SK-N-SH (cell line): Measurements from ENCODE around the gene PIK3CA. TPM values are rescaled to one million over a fixed set of nuclear protein-coding genes. Genes with fewer than 3 reads are reported as not detected.
A peak's percentile ranks its signal among the peaks of the same experiment; 100 is the strongest.

Source experiments
- CTCF ChIA-PET: fragments of 300-600, 350-600 bp; formaldehyde crosslinking; extraction: SDS; loops from one replicate; lab custom pipeline; 2021; lab: Yijun Ruan, JAX
- POLR2A ChIA-PET: fragments of 350-600 bp; sonication (Branson Sonifier 250); formaldehyde crosslinking; extraction: SDS; loops from one replicate; lab custom pipeline; 2020; ENCODE audit warnings: antibody characterized with exemption, inconsistent platforms; lab: Yijun Ruan, JAX
- DNase-seq: peaks from one replicate; pipeline ENCODE4 v3.0.0; 2012
- H2AFZ ChIP-seq: fragments of 200-600 bp; sonication (generic); 2 replicates; pipeline ENCODE4 v1.8.1; 2016; ENCODE audit warnings: antibody characterized with exemption, mild to moderate bottlenecking, low read depth
- H3F3A ChIP-seq: fragments of 200-600 bp; sonication (generic); replicated peaks from 2 replicates; pipeline ENCODE3; 2016; ENCODE audit warnings: antibody characterized with exemption, mild to moderate bottlenecking; ENCODE audit not compliant: insufficient read depth
- H3K27ac ChIP-seq, 2 experiments: fragments of 200-500 bp in 1 of 2; fragments of 200-600 bp in 1 of 2; sonication (Bioruptor generic) in 1 of 2; sonication (generic), shearing (Covaris generic) in 1 of 2; 2 replicates each; pipeline versions ENCODE4 v1.5.1 to v1.6.1; 2014 to 2016; ENCODE audit warnings: low read depth in 2 of 2, inconsistent platforms in 1 of 2, low read length in 1 of 2, mild to moderate bottlenecking in 1 of 2, mixed read lengths in 1 of 2
- H3K27me3 ChIP-seq: fragments of 200-600 bp; sonication (generic), shearing (Covaris generic); 2 replicates; pipeline ENCODE4 v1.6.1; 2016; ENCODE audit warnings: mixed run types; ENCODE audit not compliant: insufficient read depth
- H3K36me3 ChIP-seq, 2 experiments: fragments of 200-500 bp in 1 of 2; fragments of 200-600 bp in 1 of 2; sonication (Bioruptor generic) in 1 of 2; sonication (generic) in 1 of 2; replicated peaks in 1 of 2; 2 replicates each; pipeline versions ENCODE3 to v1.5.1; 2014 to 2016; ENCODE audit warnings: low read length in 1 of 2, mild to moderate bottlenecking in 1 of 2; ENCODE audit not compliant: insufficient read depth in 2 of 2, control insufficient read depth in 1 of 2
- H3K4me1 ChIP-seq, 2 experiments: fragments of 200-500 bp in 1 of 2; fragments of 200-600 bp in 1 of 2; sonication (Bioruptor generic) in 1 of 2; sonication (generic), shearing (Covaris generic) in 1 of 2; 2 replicates each; pipeline versions ENCODE4 v1.5.1 to v1.6.1; 2014 to 2016; ENCODE audit warnings: low read depth in 1 of 2, low read length in 1 of 2, mixed run types in 1 of 2; ENCODE audit not compliant: insufficient read depth in 2 of 2, control insufficient read depth in 1 of 2
- H3K4me2 ChIP-seq: fragments of 200-600 bp; sonication (generic), shearing (Covaris generic); 2 replicates; pipeline ENCODE4 v1.6.1; 2017; ENCODE audit warnings: mixed run types
- H3K4me3 ChIP-seq, 2 experiments: fragments of 200-500 bp in 1 of 2; fragments of 200-600 bp in 1 of 2; sonication (Bioruptor generic) in 1 of 2; sonication (generic), shearing (Covaris generic) in 1 of 2; 2 replicates each; pipeline versions ENCODE4 v1.5.1 to v1.8.1; 2014 to 2016; ENCODE audit warnings: low read depth in 2 of 2, inconsistent platforms in 1 of 2, low read length in 1 of 2, mild to moderate bottlenecking in 1 of 2, mixed read lengths in 1 of 2, moderate library complexity in 1 of 2
- H3K79me2 ChIP-seq: fragments of 200-600 bp; sonication (generic); 2 replicates; pipeline ENCODE4 v1.8.1; 2017; ENCODE audit warnings: mild to moderate bottlenecking; ENCODE audit not compliant: insufficient read depth
- H3K9ac ChIP-seq: fragments of 200-600 bp; sonication (generic); 2 replicates; pipeline ENCODE4 v1.6.1; 2017; ENCODE audit warnings: mixed run types
- H3K9me2 ChIP-seq: fragments of 200-600 bp; sonication (generic); 2 replicates; pipeline ENCODE4 v1.6.1; 2017; ENCODE audit warnings: mixed run types
- H3K9me3 ChIP-seq: fragments of 200-600 bp; sonication (generic); 2 replicates; pipeline ENCODE4 v1.6.1; 2017; ENCODE audit warnings: mixed run types, mild to moderate bottlenecking, moderate library complexity
- H4K20me1 ChIP-seq: fragments of 200-600 bp; sonication (generic); 2 replicates; pipeline ENCODE4 v1.6.1; 2017; ENCODE audit warnings: mild to moderate bottlenecking, mixed run types; ENCODE audit not compliant: insufficient read depth
- ELF1 ChIP-seq: IDR thresholded peaks from 2 replicates; pipeline ENCODE4 v1.4.0; 2012
- EZH2phosphoT487 ChIP-seq: fragments of 200-600 bp; sonication (generic); IDR thresholded peaks from 2 replicates; pipeline ENCODE4 v1.6.1; 2017; ENCODE audit warnings: low read depth, mixed run types, mild to moderate bottlenecking, antibody characterized with exemption, moderate library complexity, borderline replicate concordance
- FOSL2 ChIP-seq: IDR thresholded peaks from 2 replicates; pipeline ENCODE4 v1.4.0; 2012; ENCODE audit warnings: low read depth, mild to moderate bottlenecking, moderate library complexity, borderline replicate concordance
- FOXM1 ChIP-seq: IDR thresholded peaks from 2 replicates; pipeline ENCODE4 v1.4.0; 2012; ENCODE audit warnings: low read depth, mild to moderate bottlenecking
- JUND ChIP-seq: IDR thresholded peaks from 2 replicates; pipeline ENCODE4 v1.4.0; 2012
- MEF2A ChIP-seq: IDR thresholded peaks from 2 replicates; pipeline ENCODE4 v1.4.0; 2012; ENCODE audit warnings: low read depth, borderline replicate concordance
- MXI1 ChIP-seq: IDR thresholded peaks from 2 replicates; pipeline ENCODE4 v1.6.1; 2012; ENCODE audit warnings: mild to moderate bottlenecking, low read depth, low read length, improper control_type of control experiment
- NRF1 ChIP-seq: IDR thresholded peaks from 2 replicates; pipeline ENCODE4 v1.6.1; 2012; ENCODE audit warnings: low read depth, mild to moderate bottlenecking, low read length
- RCOR1 ChIP-seq: fragments of 150-350 bp; IDR thresholded peaks from 2 replicates; pipeline ENCODE4 v1.6.1; 2017; ENCODE audit warnings: antibody characterized with exemption, low read length
- RXRA ChIP-seq: IDR thresholded peaks from 2 replicates; pipeline ENCODE4 v1.4.0; 2012; ENCODE audit warnings: low read depth, mild to moderate bottlenecking, borderline replicate concordance
- SIN3A ChIP-seq: IDR thresholded peaks from 2 replicates; pipeline ENCODE4 v1.6.1; 2012; ENCODE audit warnings: low read depth, mild to moderate bottlenecking, low read length, moderate library complexity, borderline replicate concordance
- SMC3 ChIP-seq: IDR thresholded peaks from 2 replicates; pipeline ENCODE4 v1.6.1; 2012; ENCODE audit warnings: low read depth, low read length, improper control_type of control experiment
- TCF12 ChIP-seq: IDR thresholded peaks from 2 replicates; pipeline ENCODE4 v1.4.0; 2012
- TEAD4 ChIP-seq: IDR thresholded peaks from 2 replicates; pipeline ENCODE4 v1.4.0; 2012; ENCODE audit warnings: mild to moderate bottlenecking, borderline replicate concordance; ENCODE audit not compliant: insufficient read depth
- WGBS: methylation state at CpG from one replicate; pipeline ENCODE4 v1.1.6; 2017; ENCODE audit warnings: low lambda C conversion rate; 5-methylcytosine and 5-hydroxymethylcytosine counted together
- polyA plus RNA-seq, 3 experiments: library from polyadenylated mRNA; depleted of rRNA; stranded (reverse); fragments of >200 nt; gene quantifications; 2 replicates each; pipeline ENCODE4 v1.2.3, GENCODE V29; 2012
- TF ChIP-seq, protein P1 (sequence below): IDR thresholded peaks from 2 replicates; pipeline ENCODE4 v1.4.0; 2012; ENCODE audit warnings: low read depth, borderline replicate concordance
- TF ChIP-seq, protein P2 (sequence below): IDR thresholded peaks from 2 replicates; pipeline ENCODE4; 2012
- TF ChIP-seq, protein P3 (sequence below): IDR thresholded peaks from 2 replicates; pipeline ENCODE4 v1.6.1; 2012; ENCODE audit warnings: mild to moderate bottlenecking, low read depth, low read length, moderate library complexity
- TF ChIP-seq, protein P4 (sequence below): fragments of 150-350 bp; IDR thresholded peaks from 2 replicates; pipeline ENCODE4 v1.6.1; 2017; ENCODE audit warnings: antibody characterized with exemption, low read length, low read depth, borderline replicate concordance
- TF ChIP-seq, protein P5 (sequence below): fragments of 200-600 bp; sonication (generic); IDR thresholded peaks from 2 replicates; pipeline ENCODE4 v1.6.1; 2017; ENCODE audit warnings: antibody characterized with exemption, mild to moderate bottlenecking, moderate library complexity

PIK3CA gene
- polyA plus RNA-seq, 1 of the 3 experiments (the other 2 are of a cell fraction) = 3.2 TPM

DNA sequence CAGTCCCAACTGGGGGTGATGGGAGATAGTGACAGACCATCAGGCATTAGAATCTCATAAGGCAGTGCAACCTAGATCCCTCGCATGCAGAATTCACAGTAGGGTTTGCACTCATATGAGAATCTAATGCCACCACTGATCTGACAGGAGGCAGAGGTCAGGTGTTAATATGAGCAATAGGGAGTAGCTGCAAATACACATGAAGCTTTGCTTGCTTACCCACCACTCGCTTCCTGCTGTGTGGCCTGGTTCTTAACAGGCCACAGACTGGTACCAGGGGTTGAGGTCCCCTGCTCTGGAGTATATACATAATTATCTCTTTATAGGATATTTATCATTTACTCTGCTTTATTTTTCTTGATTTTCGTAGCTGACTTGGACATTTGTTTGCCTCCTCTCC, 40.5 kb upstream of the PIK3CA start:
- Histone ChIP-seq H3K27me3 (no peaks in the 10 kb centered on the region), H2AFZ (peak overlapping the region; percentile 7; the same call in 1 of the 2 replicates)
- TF ChIP-seq NRF1 (no peak), TEAD4 (no peak), SIN3A (no peak), JUND (no peak), TCF12 (no peak), MXI1 (no peak), RXRA (no peak), RCOR1 (no peak), EZH2phosphoT487 (no peak), MEF2A (no peak), SMC3 (no peak), FOXM1 (no peak), FOSL2 (no peak), ELF1 (no peak)
- TF ChIP-seq, protein P1, sequence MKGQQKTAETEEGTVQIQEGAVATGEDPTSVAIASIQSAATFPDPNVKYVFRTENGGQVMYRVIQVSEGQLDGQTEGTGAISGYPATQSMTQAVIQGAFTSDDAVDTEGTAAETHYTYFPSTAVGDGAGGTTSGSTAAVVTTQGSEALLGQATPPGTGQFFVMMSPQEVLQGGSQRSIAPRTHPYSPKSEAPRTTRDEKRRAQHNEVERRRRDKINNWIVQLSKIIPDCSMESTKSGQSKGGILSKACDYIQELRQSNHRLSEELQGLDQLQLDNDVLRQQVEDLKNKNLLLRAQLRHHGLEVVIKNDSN = no peak
- TF ChIP-seq, protein P2, sequence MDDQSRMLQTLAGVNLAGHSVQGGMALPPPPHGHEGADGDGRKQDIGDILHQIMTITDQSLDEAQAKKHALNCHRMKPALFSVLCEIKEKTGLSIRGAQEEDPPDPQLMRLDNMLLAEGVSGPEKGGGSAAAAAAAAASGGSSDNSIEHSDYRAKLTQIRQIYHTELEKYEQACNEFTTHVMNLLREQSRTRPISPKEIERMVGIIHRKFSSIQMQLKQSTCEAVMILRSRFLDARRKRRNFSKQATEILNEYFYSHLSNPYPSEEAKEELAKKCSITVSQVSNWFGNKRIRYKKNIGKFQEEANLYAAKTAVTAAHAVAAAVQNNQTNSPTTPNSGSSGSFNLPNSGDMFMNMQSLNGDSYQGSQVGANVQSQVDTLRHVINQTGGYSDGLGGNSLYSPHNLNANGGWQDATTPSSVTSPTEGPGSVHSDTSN = no peak
- TF ChIP-seq, protein P3, sequence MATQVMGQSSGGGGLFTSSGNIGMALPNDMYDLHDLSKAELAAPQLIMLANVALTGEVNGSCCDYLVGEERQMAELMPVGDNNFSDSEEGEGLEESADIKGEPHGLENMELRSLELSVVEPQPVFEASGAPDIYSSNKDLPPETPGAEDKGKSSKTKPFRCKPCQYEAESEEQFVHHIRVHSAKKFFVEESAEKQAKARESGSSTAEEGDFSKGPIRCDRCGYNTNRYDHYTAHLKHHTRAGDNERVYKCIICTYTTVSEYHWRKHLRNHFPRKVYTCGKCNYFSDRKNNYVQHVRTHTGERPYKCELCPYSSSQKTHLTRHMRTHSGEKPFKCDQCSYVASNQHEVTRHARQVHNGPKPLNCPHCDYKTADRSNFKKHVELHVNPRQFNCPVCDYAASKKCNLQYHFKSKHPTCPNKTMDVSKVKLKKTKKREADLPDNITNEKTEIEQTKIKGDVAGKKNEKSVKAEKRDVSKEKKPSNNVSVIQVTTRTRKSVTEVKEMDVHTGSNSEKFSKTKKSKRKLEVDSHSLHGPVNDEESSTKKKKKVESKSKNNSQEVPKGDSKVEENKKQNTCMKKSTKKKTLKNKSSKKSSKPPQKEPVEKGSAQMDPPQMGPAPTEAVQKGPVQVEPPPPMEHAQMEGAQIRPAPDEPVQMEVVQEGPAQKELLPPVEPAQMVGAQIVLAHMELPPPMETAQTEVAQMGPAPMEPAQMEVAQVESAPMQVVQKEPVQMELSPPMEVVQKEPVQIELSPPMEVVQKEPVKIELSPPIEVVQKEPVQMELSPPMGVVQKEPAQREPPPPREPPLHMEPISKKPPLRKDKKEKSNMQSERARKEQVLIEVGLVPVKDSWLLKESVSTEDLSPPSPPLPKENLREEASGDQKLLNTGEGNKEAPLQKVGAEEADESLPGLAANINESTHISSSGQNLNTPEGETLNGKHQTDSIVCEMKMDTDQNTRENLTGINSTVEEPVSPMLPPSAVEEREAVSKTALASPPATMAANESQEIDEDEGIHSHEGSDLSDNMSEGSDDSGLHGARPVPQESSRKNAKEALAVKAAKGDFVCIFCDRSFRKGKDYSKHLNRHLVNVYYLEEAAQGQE = no peak
- TF ChIP-seq, protein P4, sequence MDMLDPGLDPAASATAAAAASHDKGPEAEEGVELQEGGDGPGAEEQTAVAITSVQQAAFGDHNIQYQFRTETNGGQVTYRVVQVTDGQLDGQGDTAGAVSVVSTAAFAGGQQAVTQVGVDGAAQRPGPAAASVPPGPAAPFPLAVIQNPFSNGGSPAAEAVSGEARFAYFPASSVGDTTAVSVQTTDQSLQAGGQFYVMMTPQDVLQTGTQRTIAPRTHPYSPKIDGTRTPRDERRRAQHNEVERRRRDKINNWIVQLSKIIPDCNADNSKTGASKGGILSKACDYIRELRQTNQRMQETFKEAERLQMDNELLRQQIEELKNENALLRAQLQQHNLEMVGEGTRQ = no peak
- TF ChIP-seq, protein P5, sequence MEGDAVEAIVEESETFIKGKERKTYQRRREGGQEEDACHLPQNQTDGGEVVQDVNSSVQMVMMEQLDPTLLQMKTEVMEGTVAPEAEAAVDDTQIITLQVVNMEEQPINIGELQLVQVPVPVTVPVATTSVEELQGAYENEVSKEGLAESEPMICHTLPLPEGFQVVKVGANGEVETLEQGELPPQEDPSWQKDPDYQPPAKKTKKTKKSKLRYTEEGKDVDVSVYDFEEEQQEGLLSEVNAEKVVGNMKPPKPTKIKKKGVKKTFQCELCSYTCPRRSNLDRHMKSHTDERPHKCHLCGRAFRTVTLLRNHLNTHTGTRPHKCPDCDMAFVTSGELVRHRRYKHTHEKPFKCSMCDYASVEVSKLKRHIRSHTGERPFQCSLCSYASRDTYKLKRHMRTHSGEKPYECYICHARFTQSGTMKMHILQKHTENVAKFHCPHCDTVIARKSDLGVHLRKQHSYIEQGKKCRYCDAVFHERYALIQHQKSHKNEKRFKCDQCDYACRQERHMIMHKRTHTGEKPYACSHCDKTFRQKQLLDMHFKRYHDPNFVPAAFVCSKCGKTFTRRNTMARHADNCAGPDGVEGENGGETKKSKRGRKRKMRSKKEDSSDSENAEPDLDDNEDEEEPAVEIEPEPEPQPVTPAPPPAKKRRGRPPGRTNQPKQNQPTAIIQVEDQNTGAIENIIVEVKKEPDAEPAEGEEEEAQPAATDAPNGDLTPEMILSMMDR = no peak
- TF ChIP-seq, all 33 proteins: peak for 0
- Histone ChIP-seq H3K4me2 (peak overlapping the region; percentile 20; the same call in 1 of the 2 replicates), H3K9me3 (peaks cover 4% of the 10 kb centered on the region; the same call in 1 of the 2 replicates), H3K27ac (peak overlapping the region in 1 of 2 experiments; percentile 68; a peak in 2 of 4 replicates), H3K36me3 (no peaks in the 10 kb centered on the region), H3F3A (peaks cover 19% of the 10 kb centered on the region), H4K20me1 (no peaks in the 10 kb centered on the region), H3K79me2 (no peaks in the 10 kb centered on the region), H3K9me2 (no peaks in the 10 kb centered on the region), H3K4me1 (no peaks in the 10 kb centered on the region; a peak in 1 of 4 replicates), H3K9ac (no peak overlapping the region), H3K4me3 (no peak overlapping the region)
- POLR2A ChIA-PET = no interaction called here
- CTCF ChIA-PET = interaction anchor here (1.4 to 2.1 kb wide), 4 partner anchors 77 to 214 kb away, joined by 3 to 13 read pairs (median 5); no protein-coding TSS in a partner anchor
- DNase-seq = no peak
- 89% methylated on average over 3 of the region's 3 CpGs for WGBS
